GM18526 (cell line): ENCODE results near the gene LRP8.

Experiments
- POLR2A ChIP-seq: IDR thresholded peaks from 3 replicates; pipeline ENCODE4 v1.6.1; 2011; ENCODE audit not compliant: insufficient read length; ENCODE audit errors: extremely low read depth

The LRP8 gene

GRCh38 chr1:53366901-53367502, 39.1 kb upstream of the LRP8 start:
- no peak for TF ChIP-seq POLR2A

- no peak for TF ChIP-seq POLR2A
Observed at GRCh38 chr1:53365437-53366063, 37.7 kb upstream of the LRP8 start.

GRCh38 chr1:53362851-53363642, 35.2 kb upstream of the LRP8 start:
- TF ChIP-seq POLR2A, result no peak

GRCh38 chr1:53362270-53362669, 34.4 kb upstream of the LRP8 start:
- no peak for TF ChIP-seq POLR2A

DNA sequence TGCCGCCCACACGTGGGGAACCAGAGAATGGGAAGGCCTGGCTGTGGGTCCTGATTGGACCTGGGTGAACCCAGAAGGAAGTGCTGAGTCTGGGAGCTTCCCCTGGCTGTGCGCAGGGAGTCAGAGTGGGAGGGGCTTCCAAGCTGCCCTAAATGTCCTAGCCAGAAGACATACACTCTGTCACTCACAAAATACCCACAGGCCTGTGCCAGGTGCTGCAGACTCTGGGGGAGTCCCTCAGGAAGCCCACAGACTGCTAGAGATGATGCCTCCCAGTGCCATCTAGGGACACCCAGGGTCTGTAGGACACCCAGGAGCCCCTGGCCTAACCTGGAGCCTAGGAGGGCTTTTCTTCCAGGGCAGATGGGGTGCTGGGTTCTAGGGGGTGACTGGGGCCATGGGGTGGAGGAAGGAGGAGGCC, 33.7 kb upstream of the LRP8 start:
- no peak for TF ChIP-seq POLR2A

- no peak for TF ChIP-seq POLR2A
Observed at GRCh38 chr1:53359934-53360276, 32.0 kb upstream of the LRP8 start.

DNA sequence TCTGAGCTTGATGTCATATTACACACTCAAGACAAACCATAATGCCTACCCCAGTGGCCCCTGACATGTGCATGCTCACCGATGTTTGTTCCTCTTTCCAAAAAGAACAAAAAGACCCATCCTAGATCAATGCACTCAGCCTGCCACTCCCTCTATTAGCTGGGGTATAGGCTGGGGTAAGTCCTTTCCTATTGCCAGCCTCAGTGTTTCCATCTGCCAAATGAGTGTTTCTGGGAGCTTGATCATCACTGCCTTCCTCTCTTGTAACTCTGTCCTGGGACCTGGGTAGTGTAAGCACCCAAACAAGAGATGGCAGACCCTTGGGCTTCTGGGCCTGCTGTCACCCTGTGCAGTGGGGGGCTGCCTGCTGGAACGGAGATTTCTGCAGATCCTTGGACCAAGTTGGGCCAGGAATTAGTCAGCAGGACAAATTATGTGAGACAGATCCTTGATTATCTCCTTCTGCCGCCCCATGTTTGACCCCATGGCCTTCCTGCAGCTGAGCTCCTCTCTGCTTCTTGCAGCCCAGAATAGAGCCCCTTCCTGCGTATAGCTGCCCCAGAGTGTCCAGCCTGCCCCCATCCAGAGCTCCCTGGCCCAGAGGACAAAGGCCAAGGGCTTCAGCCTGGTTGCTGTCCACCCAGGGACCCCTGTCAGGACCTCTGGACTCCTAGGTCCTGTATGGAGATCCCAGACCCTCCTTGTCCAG, 31.5 kb upstream of the LRP8 start:
- no peak for TF ChIP-seq POLR2A

DNA sequence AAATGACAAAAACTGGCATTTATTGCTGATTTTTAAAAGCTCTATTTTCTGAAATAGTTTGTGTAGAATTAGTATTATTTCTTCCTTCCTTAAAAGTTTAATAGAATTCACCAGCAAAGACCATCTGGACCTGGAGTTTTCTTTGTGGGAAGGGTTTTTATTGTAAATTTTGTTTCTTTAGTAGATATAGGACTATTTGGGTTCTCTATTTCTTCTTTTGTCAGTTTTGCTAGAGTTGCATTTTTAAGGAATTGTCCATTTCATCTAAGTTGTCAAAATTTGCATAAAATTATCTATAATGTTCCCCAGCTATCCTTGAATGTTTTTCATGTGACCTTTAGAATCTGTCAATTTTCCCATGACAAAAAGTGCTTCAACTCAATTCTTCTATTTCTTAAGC, 28.8 kb upstream of the LRP8 start:
- TF ChIP-seq POLR2A, result no peak

DNA sequence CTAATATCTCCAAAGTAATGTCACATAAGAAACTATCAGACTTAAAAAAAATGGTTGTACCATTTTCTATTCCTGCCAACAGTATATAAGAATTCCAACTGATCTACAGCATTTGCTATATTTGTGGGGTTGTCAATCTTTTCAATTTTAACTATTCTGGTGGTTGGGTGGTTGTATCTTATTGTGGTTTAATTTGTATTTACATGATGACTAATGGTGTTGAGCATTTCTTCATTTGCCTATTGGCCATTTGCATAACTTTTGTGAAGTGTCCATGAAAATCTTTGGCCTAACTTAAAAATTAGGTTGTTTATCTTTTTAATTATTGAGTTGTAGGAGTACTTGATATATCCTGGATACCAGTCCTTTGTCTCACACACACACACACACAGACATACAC, 26.2 kb upstream of the LRP8 start:
- TF ChIP-seq POLR2A, result no peak

DNA sequence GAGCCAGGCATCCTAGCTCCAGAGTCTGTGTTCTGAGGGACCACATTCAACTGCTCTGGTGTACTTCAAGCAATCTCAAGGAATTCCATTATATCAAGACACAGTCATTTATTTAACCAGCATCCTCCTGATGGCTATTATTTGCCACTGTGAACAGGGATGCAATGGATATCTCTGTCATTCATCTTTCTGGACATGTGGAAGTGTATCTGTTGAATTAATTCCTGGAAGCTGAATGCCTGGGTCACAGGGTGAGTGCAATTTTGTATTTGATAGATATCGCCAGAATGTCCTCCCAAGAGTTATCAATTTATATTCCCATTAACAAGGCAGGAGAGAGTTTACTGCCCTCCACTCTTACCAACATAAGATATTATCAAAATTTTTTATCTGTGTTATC, 24.7 kb upstream of the LRP8 start:
- no peak for TF ChIP-seq POLR2A

- TF ChIP-seq POLR2A, result no peak
Observed at GRCh38 chr1:53350853-53351767, 23.2 kb upstream of the LRP8 start.

GRCh38 chr1:53349968-53350852, 22.3 kb upstream of the LRP8 start:
- TF ChIP-seq POLR2A, result no peak

- TF ChIP-seq POLR2A, result no peak
Observed at GRCh38 chr1:53349369-53349835, 21.5 kb upstream of the LRP8 start.
